Forelimb muscle (tissue), 1 donor: ENCODE results near the gene PCBP1. TPM values are rescaled to one million over a fixed set of nuclear protein-coding genes. Genes with fewer than 3 reads are reported as not detected.
"Not testable (repeated sequence)": the region's sequence is repeated elsewhere in the genome, so short reads cannot be mapped to it uniquely, and the experiment has no call there.

Experiments used
- DNase-seq: peaks from one replicate; pipeline ENCODE4 v3.0.0-alpha.2; 2013; ENCODE audit warnings: low read depth
- polyA plus RNA-seq: library from polyadenylated mRNA; unstranded; fragments of 120-200 nt; gene quantifications from one replicate; pipeline ENCODE4 v1.2.1, GENCODE V29; 2013; ENCODE audit not compliant: insufficient read length

Gene PCBP1
- 268 TPM for polyA plus RNA-seq

- peak; percentile 89 for DNase-seq
Measured at GRCh38 chr2:70086838-70087701, at the start of gene PCBP1. PCBP1 (plus strand) TSS chr2:70087477; CDS start chr2:70087744, 267 bp downstream.

DNA sequence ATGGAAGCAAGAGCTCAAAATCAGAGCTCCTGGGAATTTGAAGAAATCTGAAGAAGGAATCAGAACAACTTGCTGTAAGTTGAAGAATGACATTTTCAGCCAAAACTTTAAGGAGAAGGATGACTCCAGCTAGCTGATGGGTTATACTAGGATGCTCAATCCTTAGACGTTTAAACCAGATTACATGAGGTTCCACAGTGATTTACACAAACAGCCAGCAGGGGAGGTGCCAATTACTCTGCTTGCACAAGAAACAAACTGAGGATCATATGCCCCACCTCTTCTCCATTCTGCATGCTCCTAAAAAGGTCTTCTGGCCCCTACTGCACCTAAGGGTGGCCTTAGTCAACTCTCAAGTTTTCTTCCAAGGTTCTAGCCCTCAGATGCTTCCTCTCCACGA lies 47.9 kb upstream of the PCBP1 start:
- DNase-seq: no peak

DNA sequence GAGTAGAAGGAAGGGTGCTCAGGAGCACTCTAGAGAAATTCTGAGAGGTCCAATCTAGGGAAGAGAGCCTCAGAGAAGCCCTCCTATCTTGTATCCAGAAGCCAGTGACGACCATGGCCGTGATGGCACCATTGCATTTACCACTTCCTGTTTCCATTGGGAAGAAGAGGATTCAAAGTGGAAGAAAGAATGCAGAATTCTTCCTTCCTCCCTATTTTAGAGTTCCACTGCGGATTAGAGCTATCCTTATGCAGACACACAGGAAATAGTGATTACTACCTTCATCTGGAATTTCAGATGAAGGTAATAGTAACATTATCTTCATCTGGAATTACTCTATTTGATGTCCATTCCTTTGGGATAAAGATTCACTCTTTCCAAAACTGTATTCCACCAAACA lies 45.6 kb upstream of the PCBP1 start:
- DNase-seq: no peak

GRCh38 chr2:70042246-70042645 lies 45.0 kb upstream of the PCBP1 start:
- DNase-seq: no peak

DNA sequence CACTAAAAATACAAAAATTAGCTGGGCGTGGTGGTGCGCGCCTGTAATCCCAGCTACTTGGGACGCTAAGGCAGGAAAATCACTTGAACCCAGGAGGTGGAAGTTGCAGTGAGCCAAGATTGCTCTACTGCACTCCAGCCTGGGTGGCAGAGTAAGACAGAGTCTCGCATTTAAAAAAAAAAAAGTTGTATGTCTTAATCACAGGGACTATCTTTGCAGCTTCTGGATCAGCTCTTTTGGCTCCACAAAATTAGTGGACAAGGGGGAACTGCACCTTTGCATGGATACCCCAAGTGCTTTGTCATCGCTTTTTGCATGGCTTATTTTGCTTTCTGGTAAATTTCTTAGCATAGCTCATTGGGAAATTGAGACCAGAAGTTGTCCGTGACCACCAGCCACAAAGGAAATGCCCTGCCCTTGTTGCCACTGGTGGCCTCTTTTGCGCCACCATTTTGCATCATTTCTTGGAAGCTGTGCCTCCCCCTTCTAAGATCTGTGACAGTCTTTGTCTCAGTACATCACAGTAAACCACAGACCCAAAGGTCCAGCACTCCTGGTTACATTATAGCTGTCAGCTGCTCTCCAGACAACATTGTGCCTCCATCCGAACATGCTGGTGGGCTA lies 43.9 kb upstream of the PCBP1 start:
- no peak for DNase-seq

GRCh38 chr2:70044290-70045040 lies 42.8 kb upstream of the PCBP1 start:
- DNase-seq: no peak

- DNase-seq: no peak
Measured at GRCh38 chr2:70045405-70045804, 41.9 kb upstream of the PCBP1 start.

DNA sequence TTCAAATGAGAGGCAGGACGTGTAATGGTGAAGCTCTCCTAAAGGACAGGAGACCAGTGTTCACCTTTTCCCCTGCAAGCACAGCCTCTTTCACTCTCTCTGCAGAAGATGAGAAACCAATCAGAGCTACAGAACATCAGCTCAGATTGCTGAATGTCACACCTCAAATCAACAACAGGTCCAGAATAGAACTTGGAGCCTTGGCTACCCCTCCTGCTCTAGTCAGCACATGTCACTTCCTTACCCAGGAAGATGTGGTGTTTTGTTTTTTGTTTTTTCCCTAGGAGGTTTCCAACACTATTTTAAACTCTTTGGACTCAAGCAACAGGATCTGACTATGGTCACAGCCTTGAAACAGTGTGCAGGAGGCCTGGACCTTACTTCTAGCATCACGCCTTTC lies 41.3 kb upstream of the PCBP1 start:
- no peak for DNase-seq

DNA sequence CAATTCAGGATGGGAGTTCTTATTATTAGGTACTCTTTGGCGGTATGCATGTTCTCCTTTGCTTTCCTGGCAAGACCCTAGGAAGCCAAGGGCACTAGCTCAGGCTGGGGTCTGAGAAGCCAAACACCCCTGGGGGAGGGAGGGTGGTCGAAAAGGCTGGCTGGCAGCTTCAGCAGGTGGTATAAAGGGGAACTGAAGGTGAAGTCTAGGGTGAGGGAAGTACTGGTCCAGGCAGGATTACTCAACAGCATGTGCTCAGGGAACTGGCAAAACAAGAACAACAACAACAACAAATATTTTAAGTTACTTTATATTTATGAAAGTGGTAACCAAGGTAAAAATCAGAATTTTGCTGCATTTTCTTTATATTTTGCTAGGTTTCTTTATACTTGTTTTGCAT lies 40.7 kb upstream of the PCBP1 start:
- DNase-seq: no peak

DNA sequence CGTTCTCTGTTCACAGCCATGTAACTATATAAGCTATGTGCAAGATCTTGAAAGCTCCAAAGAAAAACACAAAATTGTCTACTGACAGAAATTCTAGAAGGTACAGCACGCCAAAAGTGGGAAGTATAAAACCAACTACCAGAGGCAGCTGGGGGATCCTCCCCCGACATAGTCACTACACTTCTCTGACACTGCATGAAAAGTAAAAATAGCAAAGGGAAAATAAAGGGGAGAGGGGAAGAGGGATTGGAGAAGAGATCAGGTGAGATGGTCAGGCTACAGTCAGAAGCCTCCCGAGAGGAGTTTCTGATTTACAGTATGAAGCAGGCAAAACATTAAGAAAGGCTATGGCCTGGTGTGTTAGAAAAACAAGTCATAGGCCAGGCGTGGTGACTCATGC lies 39.8 kb upstream of the PCBP1 start:
- DNase-seq: no peak

DNA sequence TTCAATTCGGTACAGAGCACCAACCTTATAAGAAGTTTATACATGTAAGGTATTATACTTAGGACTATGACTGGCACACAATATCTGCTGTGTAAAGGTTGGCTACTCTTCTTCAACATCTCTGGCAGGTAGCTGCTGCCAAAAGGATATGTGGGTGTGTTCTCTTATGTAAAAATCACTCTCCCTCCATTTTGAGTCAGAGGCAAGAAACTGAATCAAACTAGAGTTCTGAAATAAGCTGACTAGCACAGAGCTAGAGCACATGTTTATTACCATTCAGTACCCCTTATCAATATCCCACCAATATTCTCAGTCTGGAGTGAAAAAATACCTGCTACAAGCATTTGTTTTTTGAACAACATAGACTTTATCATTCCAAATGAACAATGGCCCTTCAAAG lies 38.0 kb upstream of the PCBP1 start:
- DNase-seq: no peak

- no peak for DNase-seq
Measured at GRCh38 chr2:70050631-70051425, 36.4 kb upstream of the PCBP1 start.

DNA sequence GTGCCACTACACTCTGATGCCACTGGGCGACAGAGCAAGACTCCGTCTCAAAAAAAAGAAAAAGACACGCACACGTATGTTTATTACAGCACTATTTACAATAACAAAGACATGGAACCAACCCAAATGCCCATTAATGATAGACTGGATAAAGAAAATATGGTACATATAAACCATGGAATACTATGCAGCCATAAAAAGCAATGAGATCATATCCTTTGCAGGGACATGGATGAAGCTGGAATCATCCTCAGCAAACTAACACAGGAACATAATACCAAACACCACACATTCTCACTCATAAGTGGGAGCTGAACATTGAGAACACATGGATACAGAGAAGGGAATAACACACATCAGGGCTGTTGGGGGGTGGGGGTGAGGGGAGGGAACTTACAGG lies 32.0 kb upstream of the PCBP1 start:
- DNase-seq: not testable (repeated sequence)

- DNase-seq: no peak
Measured at GRCh38 chr2:70061317-70061716, 26.0 kb upstream of the PCBP1 start.

- no peak for DNase-seq
Measured at GRCh38 chr2:70062270-70062669, 25.0 kb upstream of the PCBP1 start.

DNA sequence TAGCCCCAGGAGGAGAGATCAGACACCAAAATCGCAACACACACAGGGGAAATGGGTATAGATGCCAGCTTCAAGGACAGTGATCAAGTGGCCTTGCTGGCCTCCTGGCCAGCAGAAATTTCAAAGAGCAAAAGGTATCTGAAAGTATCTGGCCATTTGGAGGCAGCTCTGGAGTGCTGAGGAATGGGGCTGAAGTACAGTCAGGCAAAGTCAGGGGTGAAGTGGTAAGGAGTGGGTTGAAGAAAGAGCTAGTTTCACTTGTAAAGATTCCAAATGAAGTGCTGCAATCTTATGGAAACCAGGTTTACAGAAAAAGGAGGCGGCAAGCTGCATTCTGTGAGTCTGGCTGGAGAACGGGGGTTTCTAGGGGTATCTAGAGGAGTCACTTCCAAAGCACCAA lies 19.2 kb upstream of the PCBP1 start:
- DNase-seq: no peak

DNA sequence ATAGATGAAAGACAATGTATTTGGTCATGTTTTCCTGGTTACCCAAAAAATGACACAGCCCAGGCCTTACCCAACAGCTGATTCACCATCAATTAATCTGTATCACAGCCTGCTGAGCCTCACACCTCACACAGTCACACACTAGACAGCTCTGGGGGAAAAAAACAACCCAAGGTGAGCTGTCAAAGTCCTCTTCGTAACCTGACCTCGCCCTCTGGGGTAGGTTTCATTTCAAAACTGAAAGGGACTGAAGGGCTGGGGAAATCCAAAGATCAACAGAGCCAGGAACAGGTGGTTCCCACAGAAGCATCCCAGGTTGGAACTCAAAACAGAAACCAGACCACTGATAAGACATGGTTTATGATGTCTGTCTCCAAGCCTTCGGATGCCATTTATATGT lies 18.2 kb upstream of the PCBP1 start:
- DNase-seq: no peak

DNA sequence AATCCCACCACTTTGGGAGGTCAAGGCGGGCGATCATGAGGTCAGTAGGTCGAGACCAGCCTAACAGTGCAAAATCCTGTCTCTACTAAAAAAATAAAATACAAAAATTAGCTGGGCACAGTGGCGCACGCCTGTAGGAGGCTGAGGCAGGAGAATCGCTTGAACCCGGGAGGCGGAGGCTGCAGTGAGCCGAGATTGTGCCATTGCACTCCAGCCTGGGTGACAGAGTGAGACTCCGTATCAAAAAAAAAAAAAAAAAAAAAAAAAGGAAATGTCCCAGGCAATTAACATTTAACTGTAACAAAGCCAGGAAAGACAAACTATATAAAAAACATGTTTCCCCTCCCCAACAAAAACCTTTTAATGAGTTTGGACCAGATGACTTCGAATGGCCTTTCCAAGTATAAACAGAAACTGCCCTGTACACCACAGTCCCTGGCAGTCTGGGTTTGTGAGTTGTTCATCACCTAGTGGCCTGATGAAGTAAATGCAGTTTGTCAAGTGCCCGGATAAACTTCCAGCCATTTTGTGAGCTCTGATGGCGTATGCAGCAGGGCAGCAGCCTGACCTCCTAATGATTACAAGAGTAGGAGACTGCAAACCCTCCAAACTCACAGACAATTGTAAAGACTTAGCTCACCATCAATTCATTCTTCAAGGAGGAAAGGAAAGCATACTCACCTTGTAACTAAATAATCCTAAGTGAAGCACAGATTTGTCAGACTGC lies 16.6 kb upstream of the PCBP1 start:
- peak; percentile 80 for DNase-seq

- no peak for DNase-seq
Measured at GRCh38 chr2:70073493-70073892, 13.8 kb upstream of the PCBP1 start.

- DNase-seq: no peak
Measured at GRCh38 chr2:70078384-70078783, 8.9 kb upstream of the PCBP1 start.

DNA sequence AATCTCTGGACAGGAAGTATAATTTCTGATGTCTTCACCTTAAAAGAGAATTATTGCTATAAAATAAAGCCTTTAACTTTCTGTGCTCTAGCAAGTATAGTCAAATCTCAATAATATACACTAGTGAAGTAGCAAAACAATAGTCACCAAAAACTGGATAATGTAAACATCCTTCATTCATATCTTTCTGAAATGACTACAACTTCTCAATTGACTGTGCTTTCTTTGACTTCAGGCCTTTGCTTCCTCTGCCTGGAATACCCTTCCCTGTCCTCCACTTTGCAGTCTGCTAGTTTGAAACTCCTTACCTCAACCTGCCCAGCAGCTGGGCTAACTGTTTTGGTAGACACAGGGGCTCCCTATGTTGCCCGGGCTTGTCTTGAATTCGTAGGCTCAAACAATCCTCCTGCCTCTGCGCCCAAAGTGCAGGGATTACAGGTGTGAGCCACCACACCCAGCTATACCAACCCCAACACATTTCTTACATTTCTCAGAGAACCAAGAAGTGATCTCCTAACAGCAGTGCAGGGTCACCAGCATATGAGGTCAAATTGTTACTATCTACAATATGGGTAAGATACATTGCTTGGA lies 6.6 kb upstream of the PCBP1 start:
- DNase-seq: no peak
